ENCODE measurements around the gene IGLON5.

The IGLON5 gene

GRCh38 chr19:51317968-51318367 lies 6.5 kb downstream of the IGLON5 start:
- no peak for DNase-seq (ENCODE audit: low spot score)

- no peak for DNase-seq (ENCODE audit: low spot score)
Observed at GRCh38 chr19:51318687-51319648, 7.5 kb downstream of the IGLON5 start.

DNA sequence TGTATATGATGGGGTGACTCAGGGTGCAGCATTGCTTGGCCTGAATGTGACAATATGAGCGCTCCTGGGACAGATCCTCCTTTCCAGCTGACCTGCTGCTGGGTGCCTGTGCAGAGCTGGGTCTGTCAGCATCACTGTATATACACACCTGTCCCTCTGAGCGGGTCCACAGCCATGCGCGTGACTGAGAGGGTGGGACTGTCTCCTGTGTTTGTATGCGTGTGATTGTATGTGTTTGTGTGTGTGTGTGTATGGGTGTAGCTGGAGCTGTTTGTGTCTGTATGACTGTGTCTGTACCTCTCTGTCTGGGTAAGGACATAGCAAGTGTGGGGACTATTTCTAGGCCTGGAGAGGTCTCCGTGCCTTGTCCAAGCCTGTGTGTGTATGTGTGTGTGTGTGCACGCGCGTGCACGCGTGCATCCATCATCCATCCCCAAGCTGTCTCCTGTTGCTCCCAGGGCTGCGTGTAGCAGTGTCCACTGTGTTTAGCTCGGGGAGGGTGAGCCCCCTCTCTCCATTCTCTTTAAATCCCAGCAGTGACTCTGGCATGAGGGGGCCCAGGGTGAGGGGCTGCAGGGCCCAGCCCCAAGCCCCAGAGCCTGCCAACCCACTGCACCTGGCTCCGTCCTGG lies 8.3 kb downstream of the IGLON5 start:
- no peak for DNase-seq (ENCODE audit: low spot score)

- no peak for DNase-seq (ENCODE audit: low spot score)
Observed at GRCh38 chr19:51320280-51320657, 8.8 kb downstream of the IGLON5 start.

DNA sequence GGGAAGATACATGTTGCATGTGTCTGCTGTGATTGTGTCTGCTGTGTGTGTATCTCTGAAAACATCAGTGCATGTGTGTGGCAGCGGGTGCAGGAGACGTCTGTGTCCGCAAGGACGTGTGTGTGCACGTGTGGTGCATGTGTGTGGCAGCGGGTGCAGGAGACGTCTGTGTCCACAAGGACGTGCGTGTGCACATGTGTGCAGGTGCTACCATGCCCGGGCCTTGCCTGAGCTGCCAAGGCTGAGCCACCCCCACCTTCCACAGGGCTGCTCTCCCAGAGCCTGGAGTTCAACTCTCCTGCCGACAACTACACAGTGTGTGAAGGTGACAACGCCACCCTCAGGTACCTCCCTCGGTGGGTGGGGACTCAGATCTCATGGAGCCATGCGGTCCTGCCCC lies 10.4 kb downstream of the IGLON5 start:
- no peak for DNase-seq (ENCODE audit: low spot score)

DNA sequence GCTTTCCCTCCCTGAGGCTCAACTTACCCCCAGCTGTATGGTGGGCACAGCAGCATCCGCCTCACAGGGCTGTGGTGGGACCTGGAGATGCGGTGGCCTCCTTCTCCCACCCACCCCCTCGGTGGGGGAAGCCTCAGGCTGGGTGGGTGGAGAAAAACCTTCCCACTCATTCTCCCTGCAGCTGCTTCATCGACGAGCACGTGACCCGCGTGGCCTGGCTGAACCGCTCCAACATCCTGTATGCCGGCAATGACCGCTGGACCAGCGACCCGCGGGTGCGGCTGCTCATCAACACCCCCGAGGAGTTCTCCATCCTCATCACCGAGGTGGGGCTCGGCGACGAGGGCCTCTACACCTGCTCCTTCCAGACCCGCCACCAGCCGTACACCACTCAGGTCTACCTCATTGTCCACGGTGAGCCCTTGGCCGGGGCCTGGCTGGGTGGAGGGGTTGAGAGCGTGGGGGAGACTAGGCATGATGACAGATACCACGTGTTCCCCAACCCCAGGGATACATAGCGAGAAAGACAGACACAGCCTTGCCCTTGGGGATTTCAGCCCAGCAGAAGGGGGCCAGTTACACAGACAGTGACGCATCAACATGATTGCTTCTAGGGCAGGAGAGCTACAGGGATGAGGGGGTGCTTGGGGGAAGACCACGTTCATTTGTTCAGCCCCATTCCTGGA lies 12.2 kb downstream of the IGLON5 start:
- no peak for DNase-seq (ENCODE audit: low spot score)

DNA sequence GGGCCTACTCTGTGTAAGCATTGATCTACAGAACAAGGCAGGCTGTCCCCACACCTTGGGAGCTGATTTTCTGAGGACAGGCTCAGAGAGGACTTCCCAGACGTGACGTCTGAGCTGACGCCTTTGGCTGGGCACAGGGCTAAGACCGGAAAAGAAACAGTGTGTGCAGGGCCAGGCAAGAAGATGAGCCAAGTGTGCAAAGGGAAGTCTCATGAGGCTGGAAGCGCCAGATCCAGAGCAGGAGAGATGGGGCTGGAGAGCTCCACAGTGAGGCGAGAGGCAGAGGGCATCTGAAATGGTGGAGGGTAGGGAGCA lies 12.7 kb downstream of the IGLON5 start:
- no peak for DNase-seq (ENCODE audit: low spot score)

- DNase-seq (ENCODE audit: low spot score) = no peak
Observed at GRCh38 chr19:51325161-51325976, 13.9 kb downstream of the IGLON5 start.

DNA sequence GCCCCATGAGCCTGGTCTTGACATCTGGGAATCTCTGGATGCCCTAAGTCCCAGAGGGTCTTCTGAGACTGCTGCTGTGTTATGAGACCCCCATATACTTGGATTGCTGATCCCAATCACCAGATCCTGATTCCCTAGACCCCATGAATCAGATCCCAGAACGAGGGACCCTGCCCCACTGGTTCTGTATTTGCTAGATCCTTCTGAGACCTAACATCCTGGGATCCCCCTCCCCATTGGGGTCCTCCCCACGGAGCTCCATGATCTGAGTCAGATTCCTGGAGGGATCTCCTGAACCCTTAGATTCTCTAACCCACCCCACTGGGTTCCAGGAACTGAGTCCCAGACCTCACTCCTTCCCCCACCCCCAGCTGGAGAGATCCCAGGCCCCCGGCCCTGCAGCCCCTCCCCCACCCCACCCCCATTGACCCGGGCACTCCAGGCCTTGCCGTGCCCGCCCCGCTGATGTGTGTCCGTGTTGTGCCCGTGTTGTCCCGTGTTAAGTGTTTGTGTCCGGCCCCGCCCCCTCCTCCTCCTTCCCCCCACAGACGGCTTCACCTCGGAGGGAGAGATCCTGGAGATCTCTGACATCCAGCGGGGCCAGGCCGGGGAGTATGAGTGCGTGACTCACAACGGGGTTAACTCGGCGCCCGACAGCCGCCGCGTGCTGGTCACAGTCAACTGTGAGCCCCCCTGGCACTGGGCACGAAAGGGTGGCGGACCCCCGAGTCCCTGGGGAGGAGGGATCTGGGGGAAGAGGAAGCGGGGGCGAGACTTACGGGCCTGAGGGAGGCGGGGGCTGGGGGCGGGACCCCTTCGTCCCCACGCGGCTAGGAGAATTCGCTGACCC lies 15.0 kb downstream of the IGLON5 start:
- no peak for DNase-seq (ENCODE audit: low spot score)

- peak; percentile 86 for DNase-seq (ENCODE audit: low spot score)
Observed at GRCh38 chr19:51327066-51328001, 15.9 kb downstream of the IGLON5 start.

GRCh38 chr19:51329411-51329810 lies 18.0 kb downstream of the IGLON5 start:
- no peak for DNase-seq (ENCODE audit: low spot score)

GRCh38 chr19:51330366-51330765 lies 18.9 kb downstream of the IGLON5 start:
- DNase-seq (ENCODE audit: low spot score) = no peak

DNA sequence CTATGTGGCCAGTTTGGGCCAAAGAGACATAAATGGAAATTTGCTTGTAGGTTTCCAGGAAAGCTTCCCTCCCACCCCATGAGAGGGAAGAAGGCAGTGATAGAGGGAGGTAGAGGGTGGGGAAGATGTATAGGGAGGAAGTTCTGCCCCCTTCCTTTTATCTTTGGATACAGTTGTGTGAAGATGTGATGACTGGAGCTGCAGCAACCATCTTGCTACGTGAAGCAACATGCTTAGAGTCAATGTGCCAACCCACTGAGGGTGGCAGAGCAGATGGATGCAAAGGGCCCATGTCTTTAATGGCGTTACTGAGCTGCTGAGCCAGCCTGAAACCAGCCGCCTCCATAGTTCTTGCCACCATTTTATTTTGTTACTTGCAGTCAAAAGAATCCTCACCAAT lies 19.7 kb downstream of the IGLON5 start:
- no peak for DNase-seq (ENCODE audit: low spot score)

- DNase-seq (ENCODE audit: low spot score) = no peak
Observed at GRCh38 chr19:51331716-51332115, 20.3 kb downstream of the IGLON5 start.

- DNase-seq (ENCODE audit: low spot score) = no peak
Observed at GRCh38 chr19:51333836-51334460, 22.5 kb downstream of the IGLON5 start.

GRCh38 chr19:51337141-51337860 lies 25.9 kb downstream of the IGLON5 start:
- DNase-seq (ENCODE audit: low spot score) = no peak

GRCh38 chr19:51337861-51338562 lies 26.6 kb downstream of the IGLON5 start:
- no peak for DNase-seq (ENCODE audit: low spot score)

Measured in germinal center (tissue), 1 donor.